ENCODE results near the gene INTS1. TPM values are rescaled to one million over a fixed set of nuclear protein-coding genes. Genes with fewer than 3 reads are reported as not detected.

INTS1 gene
- total RNA-seq, 2 experiments from 2014 or later: 78.1 to 81.7 TPM

DNA sequence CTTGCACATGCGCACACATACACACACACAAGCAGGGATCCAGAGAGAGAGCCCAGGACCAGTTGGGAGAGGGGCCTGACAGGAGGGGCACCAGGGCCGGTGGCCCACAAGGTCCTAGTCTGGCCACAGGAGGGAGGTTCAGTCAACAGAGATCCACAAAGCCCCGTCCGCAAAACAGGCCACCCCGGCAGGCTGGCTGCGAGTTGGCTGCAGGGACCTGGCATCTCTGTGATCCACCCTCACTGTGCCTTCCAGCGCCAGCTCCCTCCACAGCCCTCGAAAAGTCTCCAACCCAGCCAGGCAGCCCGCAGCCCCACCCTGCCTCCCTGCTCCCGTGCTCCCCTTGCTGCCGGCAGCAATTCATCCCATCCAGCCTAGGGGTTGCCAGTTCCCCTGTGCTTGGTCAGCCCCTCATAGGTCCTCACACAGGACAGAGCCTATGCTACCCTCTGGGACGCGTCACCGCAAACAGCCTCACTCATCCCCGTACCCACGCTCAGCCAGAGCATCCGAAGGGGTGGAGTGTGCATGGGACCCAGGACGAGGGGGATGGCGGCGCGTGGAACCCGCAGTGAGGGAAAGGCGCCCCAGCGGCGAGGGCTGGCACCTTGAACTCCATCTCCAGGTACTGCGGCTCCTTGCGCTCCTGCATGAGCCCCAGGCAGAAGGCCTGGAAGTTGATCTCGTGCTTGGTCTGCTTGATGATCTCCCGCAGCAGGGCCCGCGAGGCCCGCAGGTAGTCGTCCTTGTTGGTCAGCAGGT lies 7.5 kb downstream of the INTS1 start:
- intact Hi-C loops (cut with DNase I, micrococcal nuclease): no loop called here
- Mint-ChIP-seq H3K27ac (no peak overlapping the region), H3K9me3 (ENCODE audit: low read depth) (no peaks in the 10 kb centered on the region), H3K27me3 (no peaks in the 10 kb centered on the region), H3K4me3 (no peak overlapping the region), H3K36me3 (ENCODE audit: low read depth) (peaks cover 23% of the 10 kb centered on the region), H3K4me1 (peaks cover 3% of the 10 kb centered on the region)
- ATAC-seq (no peak), DNase-seq (no peak)
- POLR2A ChIA-PET: no interaction called here
- CTCF ChIA-PET: no interaction called here

DNA sequence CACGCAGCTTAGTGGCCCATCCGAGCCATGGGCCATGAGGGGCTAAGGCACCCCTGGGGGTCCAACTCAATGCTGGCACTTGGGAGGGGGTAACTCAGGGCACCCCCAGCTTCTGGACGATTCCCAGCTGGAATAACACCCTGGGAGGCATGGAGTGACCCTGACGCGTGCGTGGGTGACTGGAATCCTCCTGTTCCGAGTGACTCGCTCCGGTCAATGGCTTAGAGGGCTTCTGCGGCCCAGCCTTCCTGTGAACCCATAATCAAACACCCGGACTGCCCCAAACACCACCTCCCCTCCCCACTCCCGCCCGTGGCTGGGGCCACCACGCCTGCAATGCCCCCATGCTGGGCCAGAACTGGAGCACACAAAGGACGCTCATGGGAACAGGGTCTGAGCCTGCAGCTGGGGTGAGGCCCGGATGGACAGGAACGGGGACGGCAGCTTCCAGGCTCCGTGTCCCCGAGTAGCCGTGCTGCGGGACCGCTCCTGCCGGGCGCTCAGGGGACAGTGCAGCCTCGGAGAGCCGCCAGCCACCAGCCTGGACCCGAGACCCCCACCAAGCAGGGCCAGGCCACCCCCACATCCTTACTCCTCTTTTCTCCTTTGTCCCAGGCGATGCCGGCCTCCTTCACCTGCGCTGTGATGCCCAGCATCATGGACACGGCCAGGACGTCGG lies 8.5 kb downstream of the INTS1 start:
- CTCF ChIA-PET: no interaction called here
- H3K4me1 Mint-ChIP-seq: peaks cover 3% of the 10 kb centered on the region

DNA sequence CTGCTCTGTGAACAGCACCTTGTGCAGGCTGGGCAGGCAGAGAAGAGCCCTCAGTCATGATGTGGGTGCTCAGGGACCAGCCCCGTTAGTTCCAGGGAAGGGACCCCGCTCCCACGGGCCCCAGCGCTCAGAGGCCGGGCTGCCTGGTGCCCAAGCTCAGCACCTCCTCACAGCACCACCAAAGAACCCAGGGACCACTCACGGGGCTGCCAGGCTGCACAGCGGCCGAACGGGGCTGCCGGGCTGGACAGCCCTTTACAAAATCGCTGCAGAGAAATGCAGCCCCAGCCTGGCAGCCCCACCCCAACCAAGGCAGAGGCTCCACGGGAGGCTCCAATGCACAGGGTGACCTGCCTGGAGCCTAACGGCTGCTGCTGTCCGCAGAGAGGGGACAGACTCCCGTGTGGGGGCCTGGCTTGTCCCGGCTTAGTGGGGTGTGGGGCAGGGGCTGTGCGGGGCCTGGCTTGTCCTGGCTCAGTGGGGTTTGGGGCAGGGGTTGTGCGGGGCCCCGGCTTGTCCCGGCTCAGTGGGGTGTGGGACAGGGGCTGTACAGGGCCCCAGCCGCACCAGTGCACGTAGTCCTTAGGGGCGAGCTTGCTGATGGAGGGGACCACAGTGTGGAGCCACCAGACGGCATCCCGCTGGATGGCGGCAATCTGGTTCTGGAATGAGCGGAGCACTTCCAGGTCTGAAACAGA lies 9.2 kb downstream of the INTS1 start:
- ChIA-PET POLR2A (no interaction called here), CTCF (no interaction called here)
- H3K4me3 Mint-ChIP-seq: no peak overlapping the region
- ATAC-seq (no peak), DNase-seq (no peak)
- no peaks in the 10 kb centered on the region for H3K27me3 Mint-ChIP-seq
- intact Hi-C loops (cut with DNase I, micrococcal nuclease): no loop called here
- no peaks in the 10 kb centered on the region for H3K9me3 Mint-ChIP-seq (ENCODE audit: low read depth)
- H3K36me3 Mint-ChIP-seq (ENCODE audit: low read depth): peaks cover 31% of the 10 kb centered on the region
- H3K27ac Mint-ChIP-seq: no peak overlapping the region
- H3K4me1 Mint-ChIP-seq: no peaks in the 10 kb centered on the region

More for the DNA sequence above, 8.5 kb downstream of the INTS1 start:
- intact Hi-C loops (cut with DNase I, micrococcal nuclease): no loop called here
- Mint-ChIP-seq H3K9me3 (ENCODE audit: low read depth) (no peaks in the 10 kb centered on the region), H3K4me3 (no peak overlapping the region), H3K36me3 (ENCODE audit: low read depth) (peaks cover 31% of the 10 kb centered on the region), H3K27me3 (no peaks in the 10 kb centered on the region), H3K27ac (no peak overlapping the region)
- POLR2A ChIA-PET: no interaction called here
- ATAC-seq (no peak), DNase-seq (no peak)

DNA sequence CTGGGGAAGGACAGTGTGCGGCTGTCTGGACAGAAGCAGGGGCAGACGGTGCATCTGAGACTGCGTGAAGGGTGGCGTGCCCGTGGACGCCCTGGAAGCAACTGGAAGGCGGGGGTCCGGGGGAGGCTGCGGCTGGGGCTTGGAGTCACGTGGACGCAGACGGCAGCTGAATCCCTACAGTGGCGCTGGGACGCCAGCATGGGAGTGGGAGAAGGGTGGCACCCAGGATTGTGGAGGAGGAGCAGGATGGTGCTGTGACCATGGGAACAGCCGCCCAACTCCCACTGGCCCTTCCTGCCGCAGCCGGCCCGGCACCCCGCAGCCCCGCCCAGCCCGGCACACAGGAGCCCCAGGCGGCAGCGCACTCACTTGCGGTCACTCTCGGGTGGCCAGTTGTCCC lies 9.7 kb downstream of the INTS1 start:
- ATAC-seq: no peak
- H3K4me3 Mint-ChIP-seq: no peak overlapping the region
- H3K27me3 Mint-ChIP-seq: no peaks in the 10 kb centered on the region
- DNase-seq: no peak
- no peaks in the 10 kb centered on the region for H3K4me1 Mint-ChIP-seq
- ChIA-PET POLR2A (no interaction called here), CTCF (no interaction called here)
- peaks cover 31% of the 10 kb centered on the region for H3K36me3 Mint-ChIP-seq (ENCODE audit: low read depth)
- intact Hi-C loops (cut with DNase I, micrococcal nuclease): no loop called here
- H3K27ac Mint-ChIP-seq: no peak overlapping the region
- no peaks in the 10 kb centered on the region for H3K9me3 Mint-ChIP-seq (ENCODE audit: low read depth)

DNA sequence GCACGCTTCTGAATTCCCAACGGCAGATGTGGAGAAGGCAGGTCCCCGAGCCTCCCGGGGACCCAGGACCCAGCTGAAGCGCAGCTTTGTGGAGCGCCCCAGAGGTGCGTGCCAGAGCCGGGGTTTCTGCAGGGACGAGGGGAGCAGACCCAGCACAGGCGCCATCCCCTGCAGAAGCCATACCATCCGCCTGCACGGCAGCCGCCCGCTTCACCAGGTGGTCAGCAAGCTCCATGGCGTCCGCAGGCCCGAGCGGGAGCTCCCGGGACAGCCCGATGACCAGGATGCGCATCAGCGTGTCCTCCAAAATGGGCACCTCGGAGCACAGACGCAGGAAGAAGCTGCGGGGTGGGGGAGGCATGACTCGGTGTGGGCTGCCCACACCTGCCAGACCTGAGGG lies 10.6 kb downstream of the INTS1 start:
- no peak overlapping the region for H3K4me3 Mint-ChIP-seq
- no peak for DNase-seq
- intact Hi-C loops (cut with DNase I, micrococcal nuclease): no loop called here
- H3K36me3 Mint-ChIP-seq (ENCODE audit: low read depth): peaks cover 37% of the 10 kb centered on the region
- no peak overlapping the region for H3K27ac Mint-ChIP-seq
- no peaks in the 10 kb centered on the region for H3K9me3 Mint-ChIP-seq (ENCODE audit: low read depth)
- no peak for ATAC-seq
- no peaks in the 10 kb centered on the region for H3K27me3 Mint-ChIP-seq
- ChIA-PET POLR2A (no interaction called here), CTCF (no interaction called here)
- H3K4me1 Mint-ChIP-seq: no peaks in the 10 kb centered on the region

DNA sequence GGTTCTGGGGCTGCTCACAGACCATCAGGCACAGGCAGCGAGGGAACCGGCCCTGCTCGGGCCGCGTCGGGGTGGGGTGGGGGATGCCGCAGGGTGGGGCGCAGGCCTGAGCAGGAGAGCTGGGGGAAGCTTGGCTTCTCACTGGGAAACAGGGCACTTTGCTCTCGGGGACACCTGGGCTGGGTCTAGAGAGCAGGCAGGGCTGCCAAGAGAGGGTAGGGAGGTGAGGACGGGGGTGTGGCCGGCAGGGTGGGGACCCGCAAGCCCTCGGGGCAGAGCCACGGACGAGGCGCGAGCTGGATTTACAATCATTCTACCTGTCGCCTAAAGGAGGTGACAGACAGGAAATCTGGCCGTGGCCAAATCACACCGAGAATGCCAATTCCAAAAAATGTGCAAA lies 11.1 kb downstream of the INTS1 start:
- Mint-ChIP-seq H3K9me3 (ENCODE audit: low read depth) (no peaks in the 10 kb centered on the region), H3K4me3 (no peak overlapping the region), H3K27me3 (no peaks in the 10 kb centered on the region), H3K27ac (no peak overlapping the region), H3K36me3 (ENCODE audit: low read depth) (peaks cover 42% of the 10 kb centered on the region), H3K4me1 (no peaks in the 10 kb centered on the region)
- DNase-seq (no peak), ATAC-seq (no peak)
- ChIA-PET CTCF (no interaction called here), POLR2A (no interaction called here)
- intact Hi-C loops (cut with DNase I, micrococcal nuclease): no loop called here

- Mint-ChIP-seq H3K4me1 (no peaks in the 10 kb centered on the region), H3K36me3 (ENCODE audit: low read depth) (peaks cover 42% of the 10 kb centered on the region), H3K27ac (no peak overlapping the region), H3K27me3 (no peaks in the 10 kb centered on the region), H3K4me3 (no peak overlapping the region), H3K9me3 (ENCODE audit: low read depth) (no peaks in the 10 kb centered on the region)
- no peak for ATAC-seq
- intact Hi-C loops (cut with DNase I, micrococcal nuclease): no loop called here
- ChIA-PET POLR2A (no interaction called here), CTCF (no interaction called here)
- no peak for DNase-seq
Observed at GRCh38 chr7:1492640-1493039, 11.5 kb downstream of the INTS1 start.

- intact Hi-C loops (cut with DNase I, micrococcal nuclease): no loop called here
- POLR2A ChIA-PET: no interaction called here
- DNase-seq: no peak
- CTCF ChIA-PET: no interaction called here
- peaks cover 38% of the 10 kb centered on the region for H3K36me3 Mint-ChIP-seq (ENCODE audit: low read depth)
- H3K27ac Mint-ChIP-seq: no peak overlapping the region
- no peak for ATAC-seq
- H3K9me3 Mint-ChIP-seq (ENCODE audit: low read depth): no peaks in the 10 kb centered on the region
- no peaks in the 10 kb centered on the region for H3K4me1 Mint-ChIP-seq
- no peak overlapping the region for H3K4me3 Mint-ChIP-seq
- H3K27me3 Mint-ChIP-seq: no peaks in the 10 kb centered on the region
Observed at GRCh38 chr7:1492221-1492620, 12.0 kb downstream of the INTS1 start.

DNA sequence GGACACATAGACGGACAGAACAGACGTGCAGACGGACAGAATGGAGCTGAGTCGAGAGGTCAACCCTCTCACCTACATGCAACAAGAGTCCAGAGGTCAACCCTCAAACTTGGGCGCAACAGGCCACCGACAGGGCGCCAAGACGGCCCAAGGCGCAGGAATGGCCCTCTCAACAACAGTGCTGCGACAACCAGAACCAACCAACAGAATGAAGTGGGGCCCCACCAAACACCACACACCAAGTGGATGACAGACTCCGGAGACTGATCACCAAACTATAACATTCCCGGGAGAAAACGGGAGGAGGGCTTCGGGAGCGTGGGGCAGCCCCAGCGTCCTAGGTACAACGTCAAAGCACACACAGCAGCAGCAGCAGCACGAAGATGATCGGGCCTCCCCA lies 13.4 kb downstream of the INTS1 start:
- intact Hi-C loops (cut with DNase I, micrococcal nuclease): no loop called here
- Mint-ChIP-seq H3K4me3 (no peak overlapping the region), H3K9me3 (ENCODE audit: low read depth) (no peaks in the 10 kb centered on the region), H3K36me3 (ENCODE audit: low read depth) (peaks cover 35% of the 10 kb centered on the region), H3K27me3 (no peaks in the 10 kb centered on the region), H3K4me1 (no peaks in the 10 kb centered on the region), H3K27ac (no peak overlapping the region)
- DNase-seq (no peak), ATAC-seq (no peak)
- ChIA-PET CTCF (no interaction called here), POLR2A (no interaction called here)

DNA sequence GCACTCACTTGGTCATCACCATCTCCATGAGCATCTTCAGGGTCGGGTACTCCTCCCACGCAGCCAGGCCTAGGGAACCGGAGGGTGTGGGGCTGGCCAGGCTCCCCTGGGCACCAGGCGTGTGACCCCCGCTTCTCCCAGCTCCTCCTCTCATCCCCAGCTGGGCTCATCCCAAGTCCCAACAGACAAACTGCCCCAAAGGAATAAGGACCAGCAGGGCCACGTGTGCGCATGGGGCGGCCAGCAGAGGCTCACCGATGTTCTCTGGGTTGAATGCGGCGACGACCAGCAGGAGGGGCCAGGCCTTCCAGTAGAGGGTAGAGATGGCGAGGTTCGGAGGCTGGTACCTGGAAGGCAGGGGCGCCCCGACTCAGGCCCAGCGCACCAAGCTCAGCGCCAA lies 14.9 kb downstream of the INTS1 start:
- peaks cover 36% of the 10 kb centered on the region for H3K36me3 Mint-ChIP-seq (ENCODE audit: low read depth)
- no peaks in the 10 kb centered on the region for H3K27me3 Mint-ChIP-seq
- no peak for ATAC-seq
- no peaks in the 10 kb centered on the region for H3K4me1 Mint-ChIP-seq
- H3K27ac Mint-ChIP-seq: no peak overlapping the region
- POLR2A ChIA-PET: no interaction called here
- CTCF ChIA-PET: interaction anchor here (0.6 kb wide), 1 partner anchor 15 kb away, joined by 3 read pairs; no protein-coding TSS in a partner anchor
- H3K4me3 Mint-ChIP-seq: no peak overlapping the region
- DNase-seq: no peak
- no peaks in the 10 kb centered on the region for H3K9me3 Mint-ChIP-seq (ENCODE audit: low read depth)
- intact Hi-C loops (cut with DNase I, micrococcal nuclease): no loop called here

DNA sequence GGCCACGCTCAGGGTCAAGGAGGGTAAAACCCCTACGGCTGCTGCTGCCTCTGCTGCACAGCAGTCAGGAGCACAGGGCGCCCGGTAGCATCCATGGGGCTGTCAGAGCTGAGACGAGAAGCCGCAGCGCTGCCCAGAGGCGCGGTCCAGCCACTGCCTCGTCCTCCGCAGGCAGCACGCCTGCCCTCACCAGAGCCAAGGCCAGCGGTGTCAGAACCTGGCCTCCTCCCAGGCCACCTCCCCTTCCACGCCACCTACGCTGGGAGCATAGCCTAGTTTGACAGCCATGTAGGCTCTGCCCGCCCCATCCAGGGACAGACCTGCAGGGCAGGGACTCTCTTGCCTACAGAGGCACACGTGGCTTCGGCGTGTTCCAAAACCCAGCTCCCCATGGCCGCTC lies 16.2 kb downstream of the INTS1 start:
- DNase-seq: no peak
- ATAC-seq: no peak
- POLR2A ChIA-PET: no interaction called here
- no peak overlapping the region for H3K4me3 Mint-ChIP-seq
- H3K9me3 Mint-ChIP-seq (ENCODE audit: low read depth): no peaks in the 10 kb centered on the region
- CTCF ChIA-PET: no interaction called here
- H3K4me1 Mint-ChIP-seq: no peaks in the 10 kb centered on the region
- intact Hi-C loops (cut with DNase I, micrococcal nuclease): no loop called here
- H3K36me3 Mint-ChIP-seq (ENCODE audit: low read depth): peaks cover 39% of the 10 kb centered on the region
- no peaks in the 10 kb centered on the region for H3K27me3 Mint-ChIP-seq
- H3K27ac Mint-ChIP-seq: no peak overlapping the region

- Mint-ChIP-seq H3K9me3 (ENCODE audit: low read depth) (no peaks in the 10 kb centered on the region), H3K36me3 (ENCODE audit: low read depth) (peaks cover 38% of the 10 kb centered on the region), H3K27me3 (no peaks in the 10 kb centered on the region), H3K4me1 (no peaks in the 10 kb centered on the region), H3K27ac (no peak overlapping the region), H3K4me3 (no peak overlapping the region)
- ATAC-seq (no peak), DNase-seq (no peak)
- POLR2A ChIA-PET: no interaction called here
- intact Hi-C loops (cut with DNase I, micrococcal nuclease): no loop called here
- CTCF ChIA-PET: no interaction called here
Observed at GRCh38 chr7:1487466-1487865, 16.7 kb downstream of the INTS1 start.

Data from activated CD4-positive, alpha-beta T cell treated with anti-CD3 and anti-CD28 coated beads for 36 hours (primary cell).